HG03196 (cell line): ENCODE data around the gene TOX2.

ENCODE experiments used
- ATAC-seq: cut with Tn5 transposase; IDR thresholded peaks from one replicate; pipeline ENCODE4 v1.9.1; 2021; ENCODE audit not compliant: unreplicated experiment

Gene TOX2

GRCh38 chr20:44053046-44053445 lies 138.4 kb downstream of the TOX2 start:
- ATAC-seq = no peak

DNA sequence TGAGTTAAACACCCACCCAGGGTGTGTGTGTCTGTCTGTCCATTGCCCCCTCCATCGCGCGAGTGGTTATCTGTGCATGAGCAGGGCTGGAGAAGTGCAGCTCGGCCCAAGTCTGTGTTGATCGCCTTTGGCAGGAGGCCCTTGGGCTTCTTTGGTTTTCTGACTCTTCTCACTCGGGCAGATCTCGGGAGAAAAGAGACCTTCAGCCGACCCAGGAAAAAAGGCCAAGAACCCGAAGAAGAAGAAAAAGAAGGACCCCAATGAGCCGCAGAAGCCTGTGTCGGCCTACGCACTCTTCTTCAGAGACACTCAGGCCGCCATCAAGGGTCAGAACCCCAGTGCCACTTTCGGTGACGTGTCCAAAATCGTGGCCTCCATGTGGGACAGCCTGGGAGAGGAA lies 139.5 kb downstream of the TOX2 start:
- ATAC-seq = no peak

GRCh38 chr20:44054849-44055248 lies 140.2 kb downstream of the TOX2 start:
- no peak for ATAC-seq

- ATAC-seq = no peak
These were observed 141.5 kb downstream of the TOX2 start for GRCh38 chr20:44056010-44056698.

DNA sequence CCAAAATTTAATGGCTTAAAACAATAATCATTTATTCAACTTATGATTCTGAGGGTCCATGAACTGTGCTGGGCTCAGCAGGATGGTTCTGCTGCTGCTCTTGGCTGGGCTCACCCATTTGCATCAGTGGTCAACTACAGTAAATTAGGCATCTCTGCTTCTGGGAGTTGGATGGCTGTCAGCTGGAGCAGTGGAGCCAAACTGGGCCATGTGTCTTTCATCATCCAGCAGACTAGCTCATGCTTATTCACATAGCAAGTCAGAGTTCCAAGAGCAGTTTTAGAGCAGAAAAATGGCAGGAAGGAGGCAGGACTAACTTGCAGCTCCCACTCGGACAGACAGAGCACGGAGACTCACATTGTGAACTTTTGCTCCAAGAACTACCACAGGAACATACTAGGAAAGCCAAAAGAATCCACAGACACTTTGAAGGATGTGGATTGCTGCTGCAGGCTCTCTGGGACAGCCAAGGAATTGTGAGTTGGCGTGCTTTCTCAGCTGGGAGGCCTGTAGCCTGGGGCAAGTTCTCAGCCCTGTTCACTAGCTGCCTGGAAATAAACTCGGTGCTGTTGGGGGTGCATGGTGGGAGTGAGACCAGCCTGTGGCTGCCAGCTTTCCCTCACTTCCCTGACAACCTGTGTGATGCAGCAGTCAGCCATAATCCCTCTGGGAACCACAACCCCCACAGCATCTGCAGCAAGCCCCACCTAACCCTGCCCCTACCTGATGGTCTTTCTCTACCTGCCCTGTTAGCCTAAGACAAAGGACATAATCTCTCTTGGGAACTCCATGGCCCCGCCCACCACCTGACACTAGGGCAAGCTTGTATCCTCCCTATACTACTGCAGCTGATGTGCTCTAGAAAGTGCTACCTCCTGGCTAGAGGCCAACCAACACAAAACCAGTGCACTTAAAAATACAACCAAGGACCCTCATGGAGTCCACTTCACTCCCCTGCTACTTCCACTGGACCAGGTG lies 143.3 kb downstream of the TOX2 start:
- ATAC-seq = no peak

- ATAC-seq = no peak
These were observed 150.1 kb downstream of the TOX2 start for GRCh38 chr20:44064501-44065400.

DNA sequence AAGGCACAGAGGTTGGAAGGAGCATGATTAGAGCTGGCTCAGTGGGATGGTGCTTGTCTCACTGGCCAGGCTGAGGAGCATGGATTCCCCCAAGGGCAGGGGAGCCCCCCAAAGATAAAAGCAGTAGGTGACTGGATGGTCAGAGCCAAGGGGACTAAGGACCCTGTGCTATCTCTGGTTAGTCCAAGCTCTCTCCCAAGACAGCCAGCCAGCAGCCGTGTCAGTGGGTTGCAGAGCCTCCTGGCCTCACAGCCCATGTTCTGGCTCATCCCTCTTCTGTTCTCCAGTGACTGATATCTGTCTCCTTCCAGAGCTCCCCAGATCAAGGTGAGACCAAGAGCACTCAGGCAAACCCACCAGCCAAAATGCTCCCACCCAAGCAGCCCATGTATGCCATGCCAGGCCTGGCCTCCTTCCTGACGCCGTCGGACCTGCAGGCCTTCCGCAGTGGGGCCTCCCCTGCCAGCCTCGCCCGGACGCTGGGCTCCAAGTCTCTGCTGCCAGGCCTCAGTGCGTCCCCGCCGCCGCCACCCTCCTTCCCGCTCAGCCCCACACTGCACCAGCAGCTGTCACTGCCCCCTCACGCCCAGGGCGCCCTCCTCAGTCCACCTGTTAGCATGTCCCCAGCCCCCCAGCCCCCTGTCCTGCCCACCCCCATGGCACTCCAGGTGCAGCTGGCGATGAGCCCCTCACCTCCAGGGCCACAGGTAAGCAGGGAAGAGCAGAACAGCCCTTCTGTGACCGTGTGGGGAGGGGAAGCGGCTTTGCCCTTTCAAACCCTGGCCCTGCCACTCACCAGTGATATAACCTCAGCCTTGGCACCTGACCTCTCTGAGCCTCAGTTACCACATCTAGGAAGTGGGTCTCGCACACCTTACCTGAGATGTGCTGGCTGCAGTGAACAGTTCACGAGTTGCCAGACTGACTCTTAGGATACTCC lies 151.0 kb downstream of the TOX2 start:
- ATAC-seq = no peak

GRCh38 chr20:44066645-44067606 lies 152.3 kb downstream of the TOX2 start:
- no peak for ATAC-seq

DNA sequence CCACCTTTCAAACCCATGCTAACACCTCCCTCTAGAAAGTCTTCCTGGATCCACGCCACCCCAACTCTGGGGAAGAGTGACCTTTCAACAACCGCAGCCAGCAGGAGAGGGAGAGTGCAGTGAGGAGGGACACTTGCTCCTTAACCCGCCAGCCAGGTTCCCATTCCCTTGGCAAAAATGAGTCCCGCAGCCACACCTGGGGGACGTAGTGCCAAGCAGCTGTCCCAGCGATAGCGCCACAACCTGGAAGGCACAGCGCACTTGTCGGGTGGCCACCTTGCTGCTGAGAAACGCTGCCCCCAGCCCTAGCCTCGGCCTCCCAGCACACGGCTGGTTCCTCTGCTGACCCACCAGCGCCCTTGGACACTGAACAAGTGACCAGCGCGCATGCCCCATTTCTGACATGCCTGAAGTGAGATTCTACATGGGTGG lies 153.0 kb downstream of the TOX2 start:
- ATAC-seq = no peak

DNA sequence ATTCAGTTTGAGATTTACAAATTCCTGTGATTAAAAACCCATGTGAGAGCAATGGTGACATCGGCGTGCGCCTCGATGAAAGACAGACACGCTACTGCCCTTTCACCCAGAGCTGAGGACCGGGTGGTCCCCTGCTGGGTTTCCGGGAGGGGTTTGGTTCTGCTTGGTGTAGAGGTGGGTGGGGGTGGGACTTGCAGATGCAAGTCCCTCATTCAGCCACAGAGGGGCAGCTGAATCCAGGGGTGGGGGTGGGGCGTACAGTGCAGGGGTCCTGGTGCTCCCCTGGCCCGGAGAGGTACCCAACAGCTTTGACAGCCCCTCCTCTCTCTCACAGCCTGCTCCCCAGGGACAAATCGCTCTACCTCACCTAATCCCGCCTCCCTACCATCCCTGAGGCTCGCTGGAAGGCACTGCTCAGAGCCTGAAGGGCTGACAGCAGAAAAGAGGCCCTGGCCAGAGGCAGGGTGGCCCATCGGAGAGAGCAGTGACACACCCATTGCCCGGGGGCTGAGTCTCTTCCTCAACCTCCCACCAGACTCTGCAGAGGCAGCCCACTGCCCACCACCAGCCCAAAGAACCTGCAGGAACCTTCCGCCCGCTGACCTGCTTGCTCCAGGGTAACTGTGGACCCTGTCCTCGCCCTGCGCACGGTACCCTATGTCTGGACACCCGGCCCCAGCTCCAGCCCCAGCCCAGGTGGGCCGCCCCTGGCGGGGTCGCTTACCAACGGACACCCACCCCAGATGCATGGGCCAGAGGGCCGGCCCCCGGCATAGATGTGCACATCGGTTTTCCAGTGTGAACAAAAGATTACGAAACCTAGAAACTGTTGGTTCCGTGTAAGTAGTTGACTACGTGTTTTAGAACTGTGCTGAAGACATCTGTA lies 153.9 kb downstream of the TOX2 start:
- ATAC-seq = no peak

DNA sequence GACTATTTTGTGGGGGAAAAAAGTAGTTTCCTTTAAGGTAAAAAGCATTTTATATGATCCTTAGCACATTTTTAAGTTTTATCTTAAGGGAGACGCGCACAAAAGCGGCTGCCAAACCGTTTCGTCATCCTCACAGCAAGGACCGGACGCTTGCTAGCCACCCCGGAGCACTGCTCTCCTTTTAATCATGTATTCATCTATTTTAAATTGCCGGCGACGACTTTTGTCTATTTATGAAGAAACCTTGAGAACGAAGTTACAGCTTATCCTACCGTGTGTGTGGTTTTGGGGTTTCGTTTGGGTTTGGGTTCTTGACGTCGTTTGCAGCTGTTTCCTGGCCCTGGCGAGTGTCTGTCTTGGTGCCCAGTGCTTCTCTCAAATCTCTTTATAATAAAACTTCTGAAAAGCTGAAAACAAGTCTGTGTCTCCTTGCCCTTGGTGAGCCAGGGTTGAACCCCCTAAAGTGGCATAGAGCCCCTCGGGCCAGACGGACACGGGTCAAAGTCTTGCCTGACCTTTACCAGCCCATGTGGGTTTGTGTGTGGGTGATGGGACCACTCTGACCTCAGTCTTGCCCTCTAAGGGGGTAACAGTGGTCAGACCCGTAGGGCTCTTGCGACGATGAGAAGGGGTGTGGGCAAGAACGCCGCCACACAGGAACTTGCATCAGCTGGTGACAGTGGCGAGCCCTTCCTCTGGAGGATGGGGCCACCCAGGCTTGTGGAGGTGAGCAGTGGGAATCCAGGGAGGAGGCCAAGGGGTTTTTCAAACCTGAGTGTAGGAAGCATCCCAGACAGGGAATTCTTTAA lies 154.8 kb downstream of the TOX2 start:
- peak; percentile 38 for ATAC-seq

- ATAC-seq = no peak
These were observed 155.7 kb downstream of the TOX2 start for GRCh38 chr20:44070139-44070900.

DNA sequence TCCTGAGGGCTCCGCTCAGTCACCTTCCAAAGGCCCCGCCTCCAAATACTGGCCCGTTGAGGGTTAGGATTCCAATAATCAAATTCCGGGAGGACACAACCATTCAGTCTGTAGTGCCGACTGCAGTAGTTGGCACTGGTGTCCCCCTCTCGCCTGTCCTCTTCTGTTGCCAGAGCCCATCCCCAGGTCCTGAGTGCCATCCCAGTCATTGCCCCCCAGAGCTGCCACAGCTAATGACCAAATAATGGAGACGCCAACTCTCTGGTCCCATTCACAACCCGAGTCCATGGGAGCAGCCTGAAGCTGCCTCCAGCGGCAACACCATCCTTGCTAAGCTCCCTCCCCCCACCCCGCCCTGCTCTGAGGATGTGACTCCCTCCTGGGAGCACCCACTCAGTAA lies 156.4 kb downstream of the TOX2 start:
- no peak for ATAC-seq

GRCh38 chr20:44071526-44072111 lies 157.0 kb downstream of the TOX2 start:
- ATAC-seq = no peak

DNA sequence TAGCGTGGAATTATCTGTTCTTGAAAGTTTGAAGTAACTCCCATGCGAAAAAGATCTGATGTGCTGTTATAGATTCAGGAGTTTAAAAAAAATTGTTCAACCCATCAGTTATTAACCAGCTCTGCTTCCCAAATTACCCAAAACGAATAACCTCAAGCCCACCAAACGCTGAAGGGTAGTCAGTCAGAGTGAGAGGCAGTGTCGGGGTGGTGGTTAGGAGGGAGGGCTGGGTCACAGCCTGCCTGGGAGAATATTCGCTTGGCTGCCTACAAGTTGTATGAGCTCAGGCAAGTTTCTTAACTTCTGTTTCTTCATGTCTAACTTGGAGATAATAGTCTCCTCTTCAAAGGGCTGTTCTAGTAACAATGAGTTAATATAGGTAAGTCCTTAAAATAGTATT lies 157.7 kb downstream of the TOX2 start:
- ATAC-seq = no peak
